A549 (cell line): ENCODE results near the gene PDIK1L. TPM values are rescaled to one million over a fixed set of nuclear protein-coding genes. Genes with fewer than 3 reads are reported as not detected.

Experiments
- ATAC-seq, 2 experiments: fragments of 200-7000 bp in 1 of 2; fragments of >200 bp in 1 of 2; cut with Nextera tagmentation in 1 of 2; cut with Tn5 transposase in 1 of 2; 3 replicates each; pipeline versions ENCODE4 v1.8.0 to v1.9.1; 2018 to 2020; ENCODE audit warnings: mild to moderate bottlenecking in 1 of 2, moderate library complexity in 1 of 2
- CTCF ChIA-PET: fragments of 300-600 bp; sonication (Branson Sonifier 250); formaldehyde crosslinking; extraction: SDS; loops from one replicate; lab custom pipeline; 2021; ENCODE audit warnings: antibody characterized with exemption, inconsistent platforms; lab: Yijun Ruan, JAX
- POLR2A ChIA-PET: fragments of 350-600 bp; formaldehyde crosslinking; extraction: SDS; loops from one replicate; lab custom pipeline; 2021; ENCODE audit warnings: antibody characterized with exemption, inconsistent platforms; lab: Yijun Ruan, JAX
- DNase-seq, 2 experiments: peaks; one replicate each; pipeline versions ENCODE4 v3.0.0 to v3.0.0-alpha.2; 2011 to 2016; ENCODE audit warnings: low read depth in 1 of 2, low spot score in 1 of 2
- FAIRE-seq: peaks from 2 replicates; lab custom pipeline; 2011; peaks lifted over from hg19 to GRCh38; lab: Jason Lieb, UNC
- H3K27ac ChIP-seq, 2 experiments: fragments of >200 bp; sonication (Bioruptor Twin); formaldehyde crosslinking; 3 replicates each; pipeline ENCODE4 v1.5.1; 2016 to 2017
- H3K4me1 ChIP-seq: fragments of >200 bp; sonication (Bioruptor Twin); formaldehyde crosslinking; 3 replicates; pipeline ENCODE4 v1.6.1; 2016
- H3K4me2 ChIP-seq: fragments of >200 bp; sonication (Bioruptor Twin); formaldehyde crosslinking; 3 replicates; pipeline ENCODE4 v1.6.1; 2016
- H3K4me3 ChIP-seq: fragments of >200 bp; sonication (Bioruptor Twin); formaldehyde crosslinking; 3 replicates; pipeline ENCODE4 v1.5.1; 2016
- H3K9me3 ChIP-seq: fragments of >200 bp; sonication (Bioruptor Twin); formaldehyde crosslinking; 3 replicates; pipeline ENCODE4 v1.6.1; 2016
- CBX8 ChIP-seq: fragments of 200-600 bp; sonication (generic); IDR thresholded peaks from 2 replicates; pipeline ENCODE4 v1.6.1; 2016
- CHD2 ChIP-seq: fragments of 150-350 bp; IDR thresholded peaks from 2 replicates; pipeline ENCODE4 v1.6.1; 2014; ENCODE audit warnings: low read length; ENCODE audit not compliant: partially characterized antibody
- CHD4 ChIP-seq: fragments of 200-600 bp; sonication (generic); IDR thresholded peaks from 2 replicates; pipeline ENCODE4 v1.6.1; 2016; ENCODE audit warnings: antibody characterized with exemption, mild to moderate bottlenecking, borderline replicate concordance
- E2F6 ChIP-seq: IDR thresholded peaks from 2 replicates; pipeline ENCODE4 v1.6.1; 2012; ENCODE audit warnings: low read depth, borderline replicate concordance
- EHF ChIP-seq: fragments of 250-450 bp; sonication (Bioruptor Pico); IDR thresholded peaks from 2 replicates; pipeline ENCODE4 v1.5.0; 2020; ENCODE audit warnings: mild to moderate bottlenecking
- EP300 ChIP-seq, 2 experiments: fragments of >200 bp; sonication (Bioruptor Twin); formaldehyde crosslinking; IDR thresholded peaks; 2 replicates in 1 of 2; 3 replicates in 1 of 2; pipeline ENCODE4 v1.6.1; 2016 to 2017
- HMGXB4 ChIP-seq: fragments of 250-450 bp; sonication (Bioruptor Pico); IDR thresholded peaks from 2 replicates; pipeline ENCODE4 v1.5.0; 2021; ENCODE audit warnings: mild to moderate bottlenecking, moderate library complexity, borderline replicate concordance
- HOXB13 ChIP-seq: fragments of 250-450 bp; sonication (Bioruptor Pico); IDR thresholded peaks from 2 replicates; pipeline ENCODE4 v1.5.0; 2020; ENCODE audit warnings: low read depth, mild to moderate bottlenecking, moderate library complexity
- HOXB5 ChIP-seq: fragments of 250-450 bp; sonication (Bioruptor Pico); IDR thresholded peaks from 2 replicates; pipeline ENCODE4 v1.5.0; 2020; ENCODE audit warnings: mild to moderate bottlenecking, moderate library complexity
- MAFK ChIP-seq: fragments of 450-650 bp; IDR thresholded peaks from 2 replicates; pipeline ENCODE4 v1.6.1; 2014; ENCODE audit not compliant: partially characterized antibody
- MAZ ChIP-seq: fragments of 150-350 bp; IDR thresholded peaks from 2 replicates; pipeline ENCODE4 v1.6.1; 2014; ENCODE audit warnings: antibody characterized with exemption, low read depth, low read length, borderline replicate concordance
- POLR2AphosphoS2 ChIP-seq: conservative IDR thresholded peaks from 2 replicates; pipeline ENCODE4 v1.6.1; 2012; ENCODE audit warnings: low read length, improper control_type of control experiment, inconsistent platforms
- TP53 ChIP-seq: fragments of 250-450 bp; sonication (Bioruptor Pico); IDR thresholded peaks from 2 replicates; pipeline ENCODE4 v1.5.0; 2021; ENCODE audit warnings: mild to moderate bottlenecking, moderate library complexity
- ZC3H11A ChIP-seq: fragments of 450-650 bp; IDR thresholded peaks from 2 replicates; pipeline ENCODE4 v1.6.1; 2014; ENCODE audit warnings: antibody characterized with exemption, mild to moderate bottlenecking
- ZFP36 ChIP-seq: fragments of 450-650 bp; IDR thresholded peaks from 2 replicates; pipeline ENCODE4 v1.6.1; 2014; ENCODE audit warnings: borderline replicate concordance; ENCODE audit not compliant: partially characterized antibody
- WGBS: methylation state at CpG from one replicate; pipeline ENCODE4 v1.1.6; 2017; ENCODE audit errors: missing lambda C conversion rate; 5-methylcytosine and 5-hydroxymethylcytosine counted together
- polyA plus RNA-seq, 4 experiments: library from polyadenylated mRNA; depleted of rRNA in 3 of 4; stranded (reverse); fragments of >200 nt; fragmentation: RNase III in 1 of 4; extraction: RNeasy Plus Mini Kit Qiagen cat#74134 plus additional on column Dnase treatment in 1 of 4; gene quantifications; 2 replicates in 3 of 4; 3 replicates in 1 of 4; pipeline ENCODE4 v1.2.3, GENCODE V29; 2011 to 2017
- TF ChIP-seq, protein P1 (sequence below): fragments of 150-350 bp; IDR thresholded peaks from 2 replicates; pipeline ENCODE4 v1.6.1; 2014; ENCODE audit warnings: low read depth, mild to moderate bottlenecking, low read length
- TF ChIP-seq, protein P2 (sequence below): fragments of >200 bp; sonication (Bioruptor Twin); formaldehyde crosslinking; IDR thresholded peaks from 3 replicates; pipeline ENCODE4 v1.5.1; 2016
- TF ChIP-seq, protein P3 (sequence below): fragments of >200 bp; sonication (Bioruptor Twin); formaldehyde crosslinking; IDR thresholded peaks from 3 replicates; pipeline ENCODE4 v1.6.1; 2016
- TF ChIP-seq, protein P4 (sequence below): IDR thresholded peaks from 2 replicates; pipeline ENCODE4 v1.6.1; 2012

PDIK1L gene
- polyA plus RNA-seq, 2 of the 4 experiments (the other 2 are of a cell fraction), result 2.3 to 4.3 TPM

- TF ChIP-seq E2F6, result no peak
- TF ChIP-seq HOXB13, result no peak
- TF ChIP-seq ZC3H11A, result no peak
- TF ChIP-seq, protein P1, sequence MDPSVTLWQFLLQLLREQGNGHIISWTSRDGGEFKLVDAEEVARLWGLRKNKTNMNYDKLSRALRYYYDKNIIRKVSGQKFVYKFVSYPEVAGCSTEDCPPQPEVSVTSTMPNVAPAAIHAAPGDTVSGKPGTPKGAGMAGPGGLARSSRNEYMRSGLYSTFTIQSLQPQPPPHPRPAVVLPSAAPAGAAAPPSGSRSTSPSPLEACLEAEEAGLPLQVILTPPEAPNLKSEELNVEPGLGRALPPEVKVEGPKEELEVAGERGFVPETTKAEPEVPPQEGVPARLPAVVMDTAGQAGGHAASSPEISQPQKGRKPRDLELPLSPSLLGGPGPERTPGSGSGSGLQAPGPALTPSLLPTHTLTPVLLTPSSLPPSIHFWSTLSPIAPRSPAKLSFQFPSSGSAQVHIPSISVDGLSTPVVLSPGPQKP, result no peak
- ATAC-seq (no peak), DNase-seq (no peak), FAIRE-seq (no peak)
- Histone ChIP-seq H3K27ac (no peak overlapping the region), H3K9me3 (no peaks in the 10 kb centered on the region), H3K4me1 (no peaks in the 10 kb centered on the region), H3K4me3 (no peak overlapping the region), H3K4me2 (no peak overlapping the region)
- ChIA-PET CTCF (no interaction called here), POLR2A (no interaction called here)
- WGBS, result 93% methylated on average over 3 of the region's 3 CpGs
These were observed 22.5 kb upstream of the PDIK1L start for GRCh38 chr1:26089125-26089524.

- ATAC-seq (no peak), DNase-seq (no peak), FAIRE-seq (no peak)
- 58% methylated on average over 3 of the region's 3 CpGs for WGBS
- H3K4me3 ChIP-seq, result no peak overlapping the region
- H3K4me2 ChIP-seq, result no peak overlapping the region
- POLR2A ChIA-PET, result no interaction called here
- no peak overlapping the region for H3K27ac ChIP-seq
- no peaks in the 10 kb centered on the region for H3K4me1 ChIP-seq
- CTCF ChIA-PET, result interaction anchor here (0.8 to 2.4 kb wide), 6 partner anchors 12 to 79 kb away, joined by 3 to 9 read pairs (median 3); partner anchors contain the start of gene ZNF593
- no peak for TF ChIP-seq ZC3H11A
- no peak for TF ChIP-seq EP300 (IDR thresholded peaks at IDR 0.05)
- TF ChIP-seq MAFK, result no peak
- TF ChIP-seq CBX8, result no peak
- no peak for TF ChIP-seq POLR2AphosphoS2
- TF ChIP-seq EHF (CRISPR knock-in tag), result no peak
- no peak for TF ChIP-seq HMGXB4 (CRISPR knock-in tag)
- no peak for TF ChIP-seq MAZ
- TF ChIP-seq ZFP36, result no peak
- TF ChIP-seq, protein P2, sequence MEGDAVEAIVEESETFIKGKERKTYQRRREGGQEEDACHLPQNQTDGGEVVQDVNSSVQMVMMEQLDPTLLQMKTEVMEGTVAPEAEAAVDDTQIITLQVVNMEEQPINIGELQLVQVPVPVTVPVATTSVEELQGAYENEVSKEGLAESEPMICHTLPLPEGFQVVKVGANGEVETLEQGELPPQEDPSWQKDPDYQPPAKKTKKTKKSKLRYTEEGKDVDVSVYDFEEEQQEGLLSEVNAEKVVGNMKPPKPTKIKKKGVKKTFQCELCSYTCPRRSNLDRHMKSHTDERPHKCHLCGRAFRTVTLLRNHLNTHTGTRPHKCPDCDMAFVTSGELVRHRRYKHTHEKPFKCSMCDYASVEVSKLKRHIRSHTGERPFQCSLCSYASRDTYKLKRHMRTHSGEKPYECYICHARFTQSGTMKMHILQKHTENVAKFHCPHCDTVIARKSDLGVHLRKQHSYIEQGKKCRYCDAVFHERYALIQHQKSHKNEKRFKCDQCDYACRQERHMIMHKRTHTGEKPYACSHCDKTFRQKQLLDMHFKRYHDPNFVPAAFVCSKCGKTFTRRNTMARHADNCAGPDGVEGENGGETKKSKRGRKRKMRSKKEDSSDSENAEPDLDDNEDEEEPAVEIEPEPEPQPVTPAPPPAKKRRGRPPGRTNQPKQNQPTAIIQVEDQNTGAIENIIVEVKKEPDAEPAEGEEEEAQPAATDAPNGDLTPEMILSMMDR, result no peak
- no peak for TF ChIP-seq HOXB13
- TF ChIP-seq CHD2, result no peak
- TF ChIP-seq, protein P3, sequence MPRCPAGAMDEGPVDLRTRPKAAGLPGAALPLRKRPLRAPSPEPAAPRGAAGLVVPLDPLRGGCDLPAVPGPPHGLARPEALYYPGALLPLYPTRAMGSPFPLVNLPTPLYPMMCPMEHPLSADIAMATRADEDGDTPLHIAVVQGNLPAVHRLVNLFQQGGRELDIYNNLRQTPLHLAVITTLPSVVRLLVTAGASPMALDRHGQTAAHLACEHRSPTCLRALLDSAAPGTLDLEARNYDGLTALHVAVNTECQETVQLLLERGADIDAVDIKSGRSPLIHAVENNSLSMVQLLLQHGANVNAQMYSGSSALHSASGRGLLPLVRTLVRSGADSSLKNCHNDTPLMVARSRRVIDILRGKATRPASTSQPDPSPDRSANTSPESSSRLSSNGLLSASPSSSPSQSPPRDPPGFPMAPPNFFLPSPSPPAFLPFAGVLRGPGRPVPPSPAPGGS, result no peak
- no peak for TF ChIP-seq HOXB5 (CRISPR knock-in tag)
- no peak for TF ChIP-seq CHD4
- TF ChIP-seq, protein P4, sequence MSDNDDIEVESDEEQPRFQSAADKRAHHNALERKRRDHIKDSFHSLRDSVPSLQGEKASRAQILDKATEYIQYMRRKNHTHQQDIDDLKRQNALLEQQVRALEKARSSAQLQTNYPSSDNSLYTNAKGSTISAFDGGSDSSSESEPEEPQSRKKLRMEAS, result no peak
- no peak for TF ChIP-seq TP53
- TF ChIP-seq, all 56 proteins: peak for 0
- H3K9me3 ChIP-seq, result no peaks in the 10 kb centered on the region
These were observed 20.7 kb upstream of the PDIK1L start for GRCh38 chr1:26090893-26091292.
